GM12801 (cell line): Measurements from ENCODE around the gene DDX49.

Experiments
- CTCF ChIP-seq: IDR thresholded peaks from one replicate; pipeline ENCODE4 v1.5.1; 2011; ENCODE audit warnings: control low read depth; ENCODE audit not compliant: insufficient read length; ENCODE audit errors: extremely low read depth

DDX49 gene

GRCh38 chr19:18969931-18970659, 50.6 kb downstream of the DDX49 start:
- TF ChIP-seq CTCF: no peak

- no peak for TF ChIP-seq CTCF
These were observed 52.8 kb downstream of the DDX49 start for GRCh38 chr19:18972301-18972811.

GRCh38 chr19:18972851-18973250, 53.3 kb downstream of the DDX49 start:
- no peak for TF ChIP-seq CTCF

- TF ChIP-seq CTCF: no peak
These were observed 55.5 kb downstream of the DDX49 start for GRCh38 chr19:18975011-18975410.

- no peak for TF ChIP-seq CTCF
These were observed 56.4 kb downstream of the DDX49 start for GRCh38 chr19:18975869-18976268.
